T1000 (cell line): ENCODE measurements around the gene RAP1GAP2.
"Not testable (repeated sequence)": the region's sequence is repeated elsewhere in the genome, so short reads cannot be mapped to it uniquely, and the experiment has no call there.

Source experiments
- DNase-seq: peaks from one replicate; lab custom pipeline; 2025; ENCODE audit warnings: mixed read lengths; lab: John Stamatoyannopoulos, UW

RAP1GAP2 gene

GRCh38 chr17:2971851-2972250, 175.6 kb downstream of the RAP1GAP2 start:
- DNase-seq, result no peak

GRCh38 chr17:2972749-2973148, 176.5 kb downstream of the RAP1GAP2 start:
- no peak for DNase-seq

GRCh38 chr17:2974347-2974746, 178.1 kb downstream of the RAP1GAP2 start:
- DNase-seq, result no peak

GRCh38 chr17:2975469-2975958, 179.3 kb downstream of the RAP1GAP2 start:
- DNase-seq, result no peak

- DNase-seq, result no peak
Measured at GRCh38 chr17:2977157-2977556, 180.9 kb downstream of the RAP1GAP2 start.

- no peak for DNase-seq
Measured at GRCh38 chr17:2978116-2978515, 181.9 kb downstream of the RAP1GAP2 start.

- no peak for DNase-seq
Measured at GRCh38 chr17:2978991-2979390, 182.8 kb downstream of the RAP1GAP2 start.

- no peak for DNase-seq
Measured at GRCh38 chr17:2980211-2980903, 184.1 kb downstream of the RAP1GAP2 start.

- DNase-seq, result no peak
Measured at GRCh38 chr17:2980904-2981246, 184.6 kb downstream of the RAP1GAP2 start.

- no peak for DNase-seq
Measured at GRCh38 chr17:2981325-2981724, 185.1 kb downstream of the RAP1GAP2 start.

- peak; percentile 31 for DNase-seq
Measured at GRCh38 chr17:2982854-2983253, 186.6 kb downstream of the RAP1GAP2 start.

- DNase-seq, result no peak
Measured at GRCh38 chr17:2983255-2983654, 187.0 kb downstream of the RAP1GAP2 start.

GRCh38 chr17:2985318-2985717, 189.1 kb downstream of the RAP1GAP2 start:
- no peak for DNase-seq

- no peak for DNase-seq
Measured at GRCh38 chr17:2986925-2987324, 190.7 kb downstream of the RAP1GAP2 start.

- DNase-seq, result not testable (repeated sequence)
Measured at GRCh38 chr17:2989396-2989795, 193.2 kb downstream of the RAP1GAP2 start.

GRCh38 chr17:2989855-2990254, 193.6 kb downstream of the RAP1GAP2 start:
- DNase-seq, result no peak

- no peak for DNase-seq
Measured at GRCh38 chr17:2990396-2990795, 194.2 kb downstream of the RAP1GAP2 start.

- not testable (repeated sequence) for DNase-seq
Measured at GRCh38 chr17:2991396-2992180, 195.3 kb downstream of the RAP1GAP2 start.

GRCh38 chr17:2994441-2994840, 198.2 kb downstream of the RAP1GAP2 start:
- DNase-seq, result no peak

GRCh38 chr17:2995377-2995776, 199.1 kb downstream of the RAP1GAP2 start:
- DNase-seq, result no peak

GRCh38 chr17:2995886-2996809, 199.9 kb downstream of the RAP1GAP2 start:
- no peak for DNase-seq
